GM03348 (cell line): Measurements from ENCODE around the gene UTP3.
"Not testable (repeated sequence)": the region's sequence is repeated elsewhere in the genome, so short reads cannot be mapped to it uniquely, and the experiment has no call there.

Experiments used
- DNase-seq: peaks from one replicate; pipeline ENCODE4 v3.0.0; 2012; ENCODE audit warnings: low spot score

UTP3 gene

GRCh38 chr4:70687821-70688794 is at the start of gene UTP3:
Gene UTP3 (plus strand): TSS chr4:70688532. CDS start chr4:70688678, 146 bp downstream.
- peak; percentile 94 for DNase-seq

DNA sequence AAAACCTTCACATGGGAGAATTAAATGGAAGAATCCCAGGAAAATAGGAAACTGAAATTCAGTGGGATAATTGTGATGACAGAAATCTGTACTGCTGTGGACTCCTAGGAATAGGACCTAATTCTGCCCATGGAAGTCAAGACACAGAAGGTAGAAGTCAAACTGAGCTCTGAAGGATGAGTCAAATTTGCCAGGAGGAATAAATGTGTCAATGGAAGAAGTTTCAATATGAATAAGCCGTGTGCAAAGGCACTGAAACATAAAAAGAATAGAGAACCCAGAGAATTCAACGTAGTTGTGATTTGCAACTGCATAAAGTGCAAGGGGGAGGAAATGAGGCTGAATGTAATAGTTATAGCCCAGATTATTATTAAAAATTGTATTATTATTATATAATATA is 48.1 kb upstream of the UTP3 start:
- no peak for DNase-seq

GRCh38 chr4:70650741-70651140 is 37.6 kb upstream of the UTP3 start:
- not testable (repeated sequence) for DNase-seq

GRCh38 chr4:70651864-70652506 is 36.3 kb upstream of the UTP3 start:
- peak; percentile 57 for DNase-seq

DNA sequence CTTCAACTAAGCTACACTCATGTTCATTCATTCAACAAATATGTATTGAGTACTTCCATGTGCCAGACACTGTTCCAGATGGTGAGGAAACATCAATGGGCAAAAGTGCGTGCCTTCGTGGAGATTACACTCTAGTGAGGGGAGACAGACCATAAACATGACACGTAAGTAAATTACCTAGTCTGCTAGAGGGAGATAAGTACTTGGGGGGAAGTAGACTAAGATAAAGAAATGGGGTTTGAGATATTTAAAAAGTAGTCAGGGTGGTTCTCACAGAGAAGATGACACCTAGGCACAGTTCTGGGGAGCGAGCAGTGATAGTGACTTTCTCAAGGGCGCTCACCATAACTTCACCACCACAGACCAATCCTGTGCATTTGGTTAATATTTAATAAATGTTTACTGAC is 33.7 kb upstream of the UTP3 start:
- DNase-seq: peak; percentile 10

DNA sequence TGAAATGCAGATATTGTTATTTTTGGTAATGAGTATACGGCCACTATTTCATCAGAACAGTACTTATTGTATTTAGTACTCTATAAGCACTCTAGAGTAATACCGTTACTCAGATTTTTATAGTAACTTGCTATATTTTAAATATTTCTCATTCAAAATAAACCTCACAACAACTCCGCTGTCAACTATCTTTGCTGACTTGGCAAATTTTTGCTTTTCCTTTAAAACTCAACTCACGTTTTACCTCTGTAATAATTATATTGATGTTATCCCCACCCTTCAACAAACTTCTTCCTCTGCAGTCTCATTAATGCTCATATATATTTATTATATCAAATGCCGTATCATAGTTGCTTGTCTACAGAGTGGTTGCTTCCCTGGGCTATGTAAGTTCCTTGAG is 31.0 kb upstream of the UTP3 start:
- DNase-seq: no peak

- DNase-seq: no peak
Observed at GRCh38 chr4:70658418-70658817, 29.9 kb upstream of the UTP3 start.

DNA sequence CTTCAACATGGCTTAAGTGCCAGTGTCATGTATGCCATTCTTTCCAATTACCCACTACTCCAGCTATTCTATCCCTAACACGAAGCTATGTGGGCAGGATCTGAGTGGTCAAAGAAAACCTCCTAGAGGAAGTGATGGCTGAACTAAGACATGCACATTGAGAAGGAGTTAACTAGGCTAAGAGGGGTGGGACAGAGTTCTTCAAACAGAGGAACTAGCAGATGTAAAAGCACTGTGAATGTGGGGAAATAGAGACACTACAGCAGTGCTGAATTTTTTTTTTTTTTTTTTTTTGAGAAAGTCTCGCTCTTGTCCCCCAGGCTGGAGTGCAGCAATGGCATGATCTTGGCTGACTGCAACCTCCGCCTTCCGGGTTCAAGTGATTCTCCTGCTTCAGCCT is 28.2 kb upstream of the UTP3 start:
- no peak for DNase-seq

DNA sequence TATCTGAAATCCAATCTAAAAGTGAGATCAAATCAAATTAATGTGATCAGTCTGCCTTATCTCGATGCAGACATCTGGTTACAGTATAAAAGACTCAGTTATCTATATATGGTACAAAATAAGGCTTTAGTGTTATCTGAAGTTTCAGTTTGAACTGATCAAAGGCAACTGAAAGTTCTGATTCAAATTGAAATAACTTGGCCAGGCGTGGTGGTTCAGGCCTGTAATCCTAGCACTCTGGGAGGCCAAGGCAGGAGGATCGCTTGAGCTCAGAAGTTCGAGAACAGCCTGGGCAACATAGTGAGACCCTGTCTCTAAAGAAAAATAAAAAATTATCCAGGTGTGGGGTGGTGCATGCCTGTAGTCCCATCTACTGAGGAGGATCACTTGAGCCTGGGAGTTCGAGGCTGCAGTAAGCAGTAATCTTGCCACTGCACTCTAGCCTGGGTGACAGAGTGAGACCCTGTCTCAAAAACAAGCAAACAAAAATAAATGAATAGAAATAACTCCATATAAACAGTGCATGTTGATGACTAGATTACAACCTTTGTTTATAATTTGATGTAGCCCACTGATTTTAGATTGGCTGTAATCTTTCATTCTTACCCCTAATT is 26.9 kb upstream of the UTP3 start:
- DNase-seq: not testable (repeated sequence)

GRCh38 chr4:70666369-70666768 is 22.0 kb upstream of the UTP3 start, which contains the start of gene JCHAIN:
Gene JCHAIN (minus strand): TSS chr4:70666508. CDS start chr4:70666490, 18 bp downstream.
- peak; percentile 28 for DNase-seq

- peak; percentile 66 for DNase-seq
Observed at GRCh38 chr4:70667740-70668535, 20.4 kb upstream of the UTP3 start.

DNA sequence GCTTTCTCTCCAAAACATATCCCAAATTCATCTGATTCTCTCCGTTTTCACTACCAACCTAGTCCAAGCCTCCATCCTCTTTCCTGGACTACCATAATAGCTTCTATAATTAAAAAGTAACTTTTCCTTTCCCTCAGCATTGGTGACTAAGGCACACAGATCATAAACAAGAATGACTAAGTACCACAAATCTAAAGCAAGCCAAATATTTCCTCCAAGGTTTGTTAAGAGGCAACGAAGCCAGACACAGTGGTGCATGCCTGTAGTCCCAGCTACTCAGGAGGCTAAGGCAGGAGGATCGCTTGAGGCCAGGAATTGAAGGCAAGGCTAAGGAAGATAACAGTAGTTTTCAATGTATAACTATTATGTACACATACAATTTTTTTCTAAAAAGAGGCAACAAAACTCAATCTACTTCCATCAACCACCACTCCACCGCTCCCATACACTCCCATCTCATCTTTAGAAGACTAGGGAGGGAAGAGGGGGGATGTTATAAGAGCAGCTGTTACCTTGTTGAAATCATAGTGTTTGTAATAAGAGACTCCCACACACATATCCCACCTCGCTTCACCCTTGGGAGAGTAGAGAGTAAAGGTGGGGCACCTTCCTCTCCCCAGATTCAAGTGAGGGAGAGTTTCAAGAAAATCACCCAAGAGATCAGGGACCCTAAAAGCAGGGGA is 17.9 kb upstream of the UTP3 start:
- DNase-seq: peak; percentile 33

GRCh38 chr4:70671091-70671490 is 17.2 kb upstream of the UTP3 start:
- DNase-seq: no peak

DNA sequence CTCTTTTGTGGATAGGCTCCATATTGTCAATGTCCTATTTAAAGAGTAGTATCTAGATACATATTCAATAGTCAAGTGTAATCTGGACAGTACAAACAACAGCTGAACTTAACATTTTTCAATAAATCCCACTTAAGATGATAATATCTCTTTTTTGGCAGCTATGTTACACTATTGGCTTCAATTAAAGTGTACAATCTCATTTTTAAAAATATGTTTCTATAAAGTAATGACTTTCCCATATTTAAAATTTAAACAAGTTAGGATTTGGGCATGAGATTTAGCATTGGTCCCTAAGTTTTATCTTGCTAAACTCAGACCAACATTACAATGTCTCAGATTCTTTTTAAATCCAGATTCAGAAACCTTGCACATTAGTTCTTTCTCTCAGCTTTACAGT is 14.1 kb upstream of the UTP3 start:
- no peak for DNase-seq

GRCh38 chr4:70674731-70675130 is 13.6 kb upstream of the UTP3 start:
- no peak for DNase-seq

DNA sequence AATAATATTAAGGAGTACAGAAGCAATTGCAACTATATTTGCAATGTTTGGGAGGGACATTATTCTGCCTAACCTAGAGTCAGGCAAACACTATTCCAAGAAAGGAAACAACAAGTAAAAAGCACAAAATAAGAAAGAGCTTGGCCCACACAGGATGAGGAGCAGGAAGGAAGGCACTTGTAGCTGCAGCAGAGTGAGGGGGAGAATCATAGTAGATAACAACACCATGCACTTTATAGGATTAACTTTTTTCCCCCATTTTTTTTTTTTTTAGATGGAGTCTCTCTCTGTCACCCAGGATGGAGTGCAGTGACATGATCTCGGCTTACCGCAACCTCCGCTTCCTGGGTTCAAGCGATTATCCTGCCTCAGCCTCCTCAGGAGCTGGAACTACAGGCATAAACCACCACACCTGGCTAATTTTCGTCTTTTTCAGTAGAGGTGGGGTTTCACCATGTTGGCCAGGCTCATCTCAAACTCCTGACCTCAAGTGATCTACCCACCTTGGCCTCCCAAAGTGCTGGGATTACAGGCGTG is 11.7 kb upstream of the UTP3 start:
- no peak for DNase-seq

DNA sequence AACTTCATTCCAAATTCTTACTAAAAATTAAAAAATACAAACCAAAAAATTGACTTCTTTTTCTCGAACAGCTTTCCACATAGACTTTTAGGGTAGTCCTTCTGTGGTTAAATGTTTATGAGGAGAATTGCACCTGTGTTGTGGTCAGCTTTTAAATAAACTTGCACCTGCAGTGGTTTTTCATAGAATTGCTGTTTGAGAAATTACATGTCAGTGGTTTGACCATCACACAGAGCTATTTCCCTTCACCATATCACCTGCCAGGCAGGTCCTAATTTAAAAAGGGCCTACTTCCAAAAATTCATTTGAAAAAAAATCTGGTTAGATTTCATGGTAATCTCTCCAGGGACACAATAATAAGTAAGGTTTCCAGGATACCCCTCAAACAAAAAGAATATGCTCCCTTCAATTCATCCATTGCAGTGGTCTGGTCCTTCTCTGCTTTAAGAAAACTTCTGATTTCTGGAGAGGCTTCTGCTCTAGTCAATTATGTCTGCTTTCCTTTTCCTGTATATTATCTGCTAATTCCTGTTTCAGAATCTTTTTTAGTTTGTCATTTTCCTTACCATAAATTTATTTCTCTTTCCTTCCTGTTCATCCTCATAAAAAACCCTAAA is 9.8 kb upstream of the UTP3 start:
- DNase-seq: no peak

- DNase-seq: no peak
Observed at GRCh38 chr4:70680934-70681333, 7.4 kb upstream of the UTP3 start.

DNA sequence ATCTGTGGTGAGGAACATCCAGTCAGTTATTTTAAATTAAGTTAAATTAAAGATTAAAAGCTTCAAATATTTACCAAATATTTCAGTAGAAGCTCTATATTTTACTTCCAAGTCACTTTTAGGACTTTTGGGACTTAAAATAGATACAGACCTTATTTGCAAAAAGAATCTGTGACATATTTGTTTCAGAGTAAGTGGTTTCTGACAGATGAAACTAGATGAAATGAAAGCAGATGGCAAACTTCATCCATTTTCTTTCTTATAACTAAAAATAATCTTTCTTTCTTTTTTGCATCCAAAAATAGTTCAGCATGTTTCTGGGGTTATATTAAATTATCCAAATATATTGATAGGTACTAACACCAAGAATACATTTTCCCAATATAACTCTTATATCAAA is 6.6 kb upstream of the UTP3 start:
- DNase-seq: no peak

DNA sequence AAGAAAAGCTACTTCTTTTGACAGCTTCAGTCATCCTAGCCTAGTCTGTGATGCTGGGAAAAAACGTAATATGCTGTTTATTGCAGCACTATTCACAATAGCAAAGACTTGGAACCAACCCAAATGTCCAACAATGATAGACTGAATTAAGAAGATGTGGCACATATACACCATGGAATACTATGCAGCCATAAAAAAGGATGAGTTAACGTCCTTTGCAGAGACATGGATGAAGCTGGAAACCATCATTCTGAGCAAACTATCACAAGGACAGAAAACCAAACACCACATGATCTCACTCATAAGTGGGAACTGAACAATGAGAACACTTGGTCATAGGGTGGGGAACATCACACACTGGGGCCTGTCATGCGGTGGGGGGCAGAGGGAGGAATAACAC is 6.2 kb upstream of the UTP3 start:
- DNase-seq: not testable (repeated sequence)

DNA sequence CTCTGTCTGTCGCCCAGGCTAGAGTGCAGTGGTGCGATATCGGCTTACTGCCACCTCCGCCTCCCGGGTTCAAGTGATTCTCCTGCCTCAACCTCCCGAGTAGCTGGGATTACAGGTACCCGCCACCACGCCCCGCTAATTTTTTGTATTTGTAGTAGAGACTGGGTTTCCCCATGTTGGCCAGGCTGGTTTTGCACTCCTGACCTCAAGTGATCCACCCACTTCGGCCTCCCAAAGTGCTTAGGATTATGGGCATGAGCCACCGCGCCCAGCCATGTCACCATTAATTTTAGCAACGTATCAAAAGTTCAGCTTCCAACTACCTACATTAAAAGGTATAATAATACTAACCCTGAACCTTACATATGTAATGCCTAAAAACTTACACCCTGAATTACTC is 940 bp upstream of the UTP3 start:
- DNase-seq: no peak
